Activated B cell treated with CpG ODN at 0.5 μM for 24 hours (primary cell): ENCODE results near the gene TNFRSF4. TPM values are rescaled to one million over a fixed set of nuclear protein-coding genes. Genes with fewer than 3 reads are reported as not detected.

Experiments
- ATAC-seq: fragments of 200-7000 bp; cut with Tn5 transposase; one replicate; pipeline ENCODE4 v1.10.0; 2021; ENCODE audit warnings: low read depth, mild to moderate bottlenecking, moderate library complexity
- CTCF ChIA-PET: fragments of 350-600 bp; sonication (Branson Sonifier 250); formaldehyde crosslinking; loops from one replicate; lab custom pipeline; 2021; ENCODE audit warnings: antibody characterized with exemption; lab: Charles Lee
- POLR2A ChIA-PET: fragments of 350-600 bp; sonication (Branson Sonifier 250); formaldehyde crosslinking; loops from one replicate; lab custom pipeline; 2021; ENCODE audit warnings: antibody characterized with exemption; lab: Charles Lee
- DNase-seq: peaks from one replicate; pipeline ENCODE4 v3.0.0; 2022
- H3K27ac Mint-ChIP-seq: one replicate; pipeline ENCODE4 v1.8.0; 2020; ENCODE audit warnings: mixed read lengths
- H3K27me3 Mint-ChIP-seq: one replicate; pipeline ENCODE4 v1.8.0; 2021; ENCODE audit warnings: mixed read lengths
- H3K36me3 Mint-ChIP-seq: one replicate; pipeline ENCODE4 v1.8.0; 2021; ENCODE audit warnings: low read depth, mixed read lengths
- H3K4me1 Mint-ChIP-seq: one replicate; pipeline ENCODE4 v1.8.0; 2021; ENCODE audit warnings: mixed read lengths
- H3K4me3 Mint-ChIP-seq: one replicate; pipeline ENCODE4 v1.8.0; 2020; ENCODE audit warnings: mild to moderate bottlenecking, mixed read lengths
- H3K9me3 Mint-ChIP-seq: one replicate; pipeline ENCODE4 v1.8.0; 2020; ENCODE audit warnings: mixed read lengths
- intact Hi-C: fragments of 100-400 bp; cut with micrococcal nuclease; formaldehyde crosslinking; loops from one replicate; pipeline ENCODE4 v1.15.1; 2024
- total RNA-seq: library from RNA; stranded (reverse); gene quantifications from 2 replicates; pipeline ENCODE4 v1.2.3, GENCODE V29; 2022
- TF ChIP-seq, protein P1 (sequence below): fragments of 200-600 bp; IDR thresholded peaks from one replicate; pipeline ENCODE4 v1.8.0; 2022; ENCODE audit warnings: antibody characterized with exemption, mild to moderate bottlenecking

The TNFRSF4 gene
- total RNA-seq, 1 donor from 2014 or later, result 0.86 TPM

GRCh38 chr1:1164701-1165451 is 49.1 kb downstream of the TNFRSF4 start:
- DNase-seq (no peak), ATAC-seq (no peak)
- no peak overlapping the region for H3K27ac Mint-ChIP-seq
- ChIA-PET POLR2A (interaction anchor here (0.6 kb wide), 1 partner anchor 27 kb away, joined by 5 read pairs; no protein-coding TSS in a partner anchor), CTCF (no interaction called here)
- H3K4me1 Mint-ChIP-seq, result peaks cover 6% of the 10 kb centered on the region
- TF ChIP-seq, protein P1, sequence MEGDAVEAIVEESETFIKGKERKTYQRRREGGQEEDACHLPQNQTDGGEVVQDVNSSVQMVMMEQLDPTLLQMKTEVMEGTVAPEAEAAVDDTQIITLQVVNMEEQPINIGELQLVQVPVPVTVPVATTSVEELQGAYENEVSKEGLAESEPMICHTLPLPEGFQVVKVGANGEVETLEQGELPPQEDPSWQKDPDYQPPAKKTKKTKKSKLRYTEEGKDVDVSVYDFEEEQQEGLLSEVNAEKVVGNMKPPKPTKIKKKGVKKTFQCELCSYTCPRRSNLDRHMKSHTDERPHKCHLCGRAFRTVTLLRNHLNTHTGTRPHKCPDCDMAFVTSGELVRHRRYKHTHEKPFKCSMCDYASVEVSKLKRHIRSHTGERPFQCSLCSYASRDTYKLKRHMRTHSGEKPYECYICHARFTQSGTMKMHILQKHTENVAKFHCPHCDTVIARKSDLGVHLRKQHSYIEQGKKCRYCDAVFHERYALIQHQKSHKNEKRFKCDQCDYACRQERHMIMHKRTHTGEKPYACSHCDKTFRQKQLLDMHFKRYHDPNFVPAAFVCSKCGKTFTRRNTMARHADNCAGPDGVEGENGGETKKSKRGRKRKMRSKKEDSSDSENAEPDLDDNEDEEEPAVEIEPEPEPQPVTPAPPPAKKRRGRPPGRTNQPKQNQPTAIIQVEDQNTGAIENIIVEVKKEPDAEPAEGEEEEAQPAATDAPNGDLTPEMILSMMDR, result no peak
- peaks cover 5% of the 10 kb centered on the region for H3K27me3 Mint-ChIP-seq
- intact Hi-C loops, result no loop called here
- H3K36me3 Mint-ChIP-seq, result no peaks in the 10 kb centered on the region
- no peak overlapping the region for H3K4me3 Mint-ChIP-seq
- no peaks in the 10 kb centered on the region for H3K9me3 Mint-ChIP-seq

DNA sequence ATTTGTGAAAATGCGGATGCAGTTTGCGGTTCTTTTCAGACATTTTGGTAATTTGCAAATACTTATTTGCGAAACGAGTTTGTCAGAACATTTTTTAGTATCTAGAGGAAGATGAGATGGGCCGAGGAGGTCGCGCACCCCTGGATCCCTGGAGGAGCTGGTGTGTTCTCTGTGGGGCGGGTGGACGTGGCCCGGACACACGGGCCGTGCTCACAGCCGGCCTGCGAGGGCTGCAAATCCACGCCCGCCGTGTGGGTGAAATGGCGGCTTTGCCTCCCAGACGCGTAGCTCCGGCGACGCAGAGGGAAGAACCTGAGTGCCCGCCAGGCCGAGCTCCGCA is 49.6 kb downstream of the TNFRSF4 start:
- H3K36me3 Mint-ChIP-seq, result no peaks in the 10 kb centered on the region
- ChIA-PET POLR2A (interaction anchor here (0.6 kb wide), 1 partner anchor 26 kb away, joined by 5 read pairs; no protein-coding TSS in a partner anchor), CTCF (no interaction called here)
- H3K27me3 Mint-ChIP-seq, result peaks cover 5% of the 10 kb centered on the region
- H3K27ac Mint-ChIP-seq, result peak overlapping the region; percentile 18
- intact Hi-C loops, result no loop called here
- TF ChIP-seq, protein P1, result no peak
- no peak for ATAC-seq
- no peaks in the 10 kb centered on the region for H3K9me3 Mint-ChIP-seq
- no peak overlapping the region for H3K4me3 Mint-ChIP-seq
- DNase-seq, result no peak
- peaks cover 3% of the 10 kb centered on the region for H3K4me1 Mint-ChIP-seq

GRCh38 chr1:1163538-1164070 is 50.3 kb downstream of the TNFRSF4 start:
- peaks cover 5% of the 10 kb centered on the region for H3K27me3 Mint-ChIP-seq
- no peak overlapping the region for H3K4me3 Mint-ChIP-seq
- H3K4me1 Mint-ChIP-seq, result peaks cover 4% of the 10 kb centered on the region
- no peaks in the 10 kb centered on the region for H3K36me3 Mint-ChIP-seq
- POLR2A ChIA-PET, result no interaction called here
- H3K9me3 Mint-ChIP-seq, result no peaks in the 10 kb centered on the region
- no peak overlapping the region for H3K27ac Mint-ChIP-seq
- ATAC-seq, result no peak
- intact Hi-C loops, result no loop called here
- TF ChIP-seq, protein P1, result no peak
- CTCF ChIA-PET, result no interaction called here
- no peak for DNase-seq

DNA sequence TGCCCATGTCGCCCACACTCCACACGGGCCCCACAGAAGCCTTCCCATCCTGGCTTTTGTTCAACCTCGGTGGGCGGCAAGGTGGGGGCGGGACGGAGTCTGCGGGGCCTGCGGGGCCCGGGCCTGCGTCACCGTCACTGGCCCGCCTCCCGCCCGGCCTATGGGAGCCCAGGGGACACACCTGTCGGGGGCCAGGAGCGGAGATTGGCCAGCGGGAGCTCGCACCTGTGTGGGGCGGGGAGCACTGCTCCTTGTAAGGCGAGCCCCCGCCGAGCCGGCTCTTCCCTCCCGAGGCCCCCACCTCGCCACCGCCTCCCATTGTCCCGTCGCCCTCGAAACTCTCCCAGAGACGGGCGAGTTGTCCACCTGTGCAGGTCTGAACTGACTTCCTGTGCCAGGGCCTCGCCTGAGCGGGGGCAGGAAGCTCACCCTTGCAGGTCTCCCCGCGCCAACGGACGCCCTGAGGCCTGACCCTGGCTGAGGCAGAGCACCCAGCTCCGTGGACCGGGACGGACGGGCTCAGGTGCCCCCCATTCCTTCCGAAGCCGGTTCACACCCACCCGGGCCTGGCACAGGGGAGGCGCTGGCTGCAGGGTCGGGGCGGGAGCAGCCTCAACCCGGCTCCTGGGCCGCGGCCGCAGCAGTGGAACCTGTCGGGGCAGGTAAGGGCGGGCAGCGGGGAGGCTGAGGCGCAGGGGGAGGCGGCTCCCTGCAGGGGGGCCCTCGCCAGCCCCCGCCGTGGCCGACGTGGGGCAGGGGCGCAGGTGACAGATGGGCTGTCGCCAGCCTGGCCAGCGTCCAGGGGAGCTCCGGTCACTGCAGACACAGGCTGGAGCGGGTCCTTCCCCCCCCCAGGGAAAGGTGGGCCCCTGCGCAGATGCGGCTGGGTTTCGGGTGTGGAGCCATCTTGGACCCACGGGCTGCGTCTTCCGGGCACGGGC is 51.1 kb downstream of the TNFRSF4 start:
- no peak overlapping the region for H3K4me3 Mint-ChIP-seq

More for the DNA sequence above, 51.1 kb downstream of the TNFRSF4 start:
- TF ChIP-seq, protein P1, result no peak
- no peaks in the 10 kb centered on the region for H3K9me3 Mint-ChIP-seq
- ChIA-PET POLR2A (no interaction called here), CTCF (no interaction called here)
- peaks cover 5% of the 10 kb centered on the region for H3K27me3 Mint-ChIP-seq
- peaks cover 4% of the 10 kb centered on the region for H3K4me1 Mint-ChIP-seq
- ATAC-seq (no peak), DNase-seq (no peak)
- intact Hi-C loops, result no loop called here
- H3K27ac Mint-ChIP-seq, result no peak overlapping the region
- no peaks in the 10 kb centered on the region for H3K36me3 Mint-ChIP-seq
